GM21390 (cell line): ENCODE data around the gene LHX3.

Experiments
- ATAC-seq: cut with Tn5 transposase; IDR thresholded peaks from one replicate; pipeline ENCODE4 v1.9.1; 2021; ENCODE audit not compliant: unreplicated experiment

The LHX3 gene

DNA sequence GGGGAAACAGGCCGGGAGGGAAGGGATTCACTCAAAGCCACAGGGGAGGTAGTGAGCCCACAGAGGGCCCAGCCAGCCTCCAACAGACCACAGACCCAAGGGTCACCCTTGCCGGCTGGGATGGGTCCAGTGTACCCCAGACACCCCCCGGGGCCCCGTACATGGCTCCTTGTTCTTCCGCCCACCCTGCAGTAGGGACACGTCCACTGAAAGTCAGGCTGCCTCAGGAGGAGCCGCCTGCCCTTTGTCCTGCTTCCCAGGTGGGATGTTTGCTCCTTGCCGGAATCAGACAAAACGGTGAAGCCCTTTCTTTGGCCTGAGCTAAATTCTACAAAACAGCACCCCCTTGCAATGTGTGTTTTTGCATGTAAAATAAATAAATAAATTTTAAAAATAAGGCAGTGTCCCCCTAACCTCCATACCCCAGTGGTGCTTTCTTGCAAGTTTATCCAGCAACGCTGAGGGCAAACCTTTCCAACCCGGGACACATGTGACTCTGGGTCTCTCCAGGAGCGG is 25.8 kb downstream of the LHX3 start:
- no peak for ATAC-seq

DNA sequence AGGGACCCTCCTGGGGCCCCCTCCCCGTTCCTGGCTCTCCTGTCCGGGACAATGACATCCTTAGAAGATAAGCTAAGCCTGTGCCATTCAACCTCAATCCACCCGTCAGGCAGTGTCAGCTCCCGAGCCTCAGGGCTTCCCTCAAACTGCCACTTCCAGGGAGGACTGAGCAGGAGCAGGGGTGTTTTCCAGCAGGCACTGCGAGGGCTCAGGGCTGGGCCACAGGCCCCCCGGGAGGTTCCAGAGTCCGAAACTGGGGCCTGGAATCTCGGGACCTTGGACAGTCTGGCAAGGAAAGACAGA is 26.2 kb downstream of the LHX3 start:
- ATAC-seq = no peak

DNA sequence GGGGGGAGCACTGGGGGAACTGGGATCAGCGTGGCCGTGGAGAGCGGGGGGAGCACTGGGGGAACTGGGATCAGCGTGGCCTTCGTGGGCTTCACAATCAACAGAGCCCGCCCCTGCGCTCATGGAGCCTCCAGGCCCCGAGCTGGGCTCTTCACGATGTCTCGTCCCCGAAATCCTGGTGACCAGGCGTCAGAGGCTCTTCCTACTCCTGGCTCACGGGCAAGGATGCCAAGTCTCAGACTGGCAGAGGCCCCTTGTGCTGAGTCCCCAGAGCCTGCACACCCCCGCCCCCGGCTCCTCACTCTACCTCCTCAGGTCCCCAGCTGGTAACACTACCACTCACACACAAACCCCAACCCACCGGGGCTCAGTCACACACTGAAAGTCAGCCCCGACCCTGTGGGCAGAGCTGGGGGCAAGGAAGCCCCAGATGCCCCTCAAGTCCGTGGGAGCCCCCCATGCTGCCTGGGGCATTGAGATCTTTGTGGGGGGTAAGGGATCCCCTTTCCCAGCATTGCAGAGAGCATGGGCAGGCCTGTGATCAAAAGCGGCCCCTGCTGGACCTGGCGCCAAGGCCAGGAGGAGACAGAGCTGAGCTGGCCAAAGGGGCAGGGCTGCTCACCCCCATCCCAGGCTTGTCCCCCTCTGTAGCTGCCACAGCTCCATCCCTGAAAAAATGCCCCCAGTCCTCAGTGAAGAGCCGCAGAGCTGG is 26.7 kb downstream of the LHX3 start:
- ATAC-seq = no peak

DNA sequence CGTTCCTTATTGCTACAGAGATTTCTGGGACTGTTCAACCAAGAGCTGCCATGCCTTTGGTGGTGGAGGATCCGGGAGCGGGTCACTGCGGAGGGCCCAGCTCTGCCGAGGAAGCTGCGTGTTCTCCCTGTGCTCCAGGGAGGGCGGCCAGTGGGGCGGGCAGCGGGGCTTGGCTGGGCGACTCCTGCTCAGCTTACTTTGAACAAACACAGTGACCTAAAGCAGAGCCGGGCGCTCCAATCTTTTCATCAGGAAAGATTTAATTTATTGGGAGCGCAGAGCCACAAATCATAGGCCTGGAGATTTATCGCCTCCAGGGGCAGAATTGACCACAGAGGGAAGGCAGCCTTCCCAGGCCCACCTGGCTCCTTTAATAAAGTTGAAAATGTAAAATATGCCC is 27.7 kb downstream of the LHX3 start:
- no peak for ATAC-seq

DNA sequence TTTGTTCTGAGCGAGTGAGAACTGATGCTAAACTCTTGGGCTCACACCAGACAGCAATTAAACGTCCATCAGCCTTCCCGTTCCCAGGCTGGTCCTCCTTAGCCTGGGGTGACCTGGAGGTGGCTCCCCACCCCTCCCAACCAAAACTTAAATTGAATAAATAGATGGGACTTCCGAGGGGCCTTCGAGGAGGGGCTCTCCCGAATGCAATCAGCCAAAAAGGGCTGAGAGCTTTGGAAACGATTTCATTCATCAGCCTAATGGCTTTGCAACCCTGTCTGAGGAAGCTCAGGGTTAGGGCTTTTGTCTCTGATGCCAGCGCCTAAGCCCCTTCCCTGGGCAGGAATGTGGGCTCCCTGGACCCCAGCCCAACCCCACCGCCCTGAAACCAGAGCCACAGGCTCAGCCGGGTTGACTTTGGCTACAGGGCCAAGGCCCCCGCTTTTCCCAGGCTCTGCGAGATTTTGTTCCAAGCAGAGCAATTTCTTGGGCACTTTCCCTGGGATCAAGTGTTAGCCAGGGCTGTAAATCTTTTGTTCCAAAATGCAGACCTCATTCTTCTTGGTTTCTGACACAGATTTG is 29.2 kb downstream of the LHX3 start:
- no peak for ATAC-seq

DNA sequence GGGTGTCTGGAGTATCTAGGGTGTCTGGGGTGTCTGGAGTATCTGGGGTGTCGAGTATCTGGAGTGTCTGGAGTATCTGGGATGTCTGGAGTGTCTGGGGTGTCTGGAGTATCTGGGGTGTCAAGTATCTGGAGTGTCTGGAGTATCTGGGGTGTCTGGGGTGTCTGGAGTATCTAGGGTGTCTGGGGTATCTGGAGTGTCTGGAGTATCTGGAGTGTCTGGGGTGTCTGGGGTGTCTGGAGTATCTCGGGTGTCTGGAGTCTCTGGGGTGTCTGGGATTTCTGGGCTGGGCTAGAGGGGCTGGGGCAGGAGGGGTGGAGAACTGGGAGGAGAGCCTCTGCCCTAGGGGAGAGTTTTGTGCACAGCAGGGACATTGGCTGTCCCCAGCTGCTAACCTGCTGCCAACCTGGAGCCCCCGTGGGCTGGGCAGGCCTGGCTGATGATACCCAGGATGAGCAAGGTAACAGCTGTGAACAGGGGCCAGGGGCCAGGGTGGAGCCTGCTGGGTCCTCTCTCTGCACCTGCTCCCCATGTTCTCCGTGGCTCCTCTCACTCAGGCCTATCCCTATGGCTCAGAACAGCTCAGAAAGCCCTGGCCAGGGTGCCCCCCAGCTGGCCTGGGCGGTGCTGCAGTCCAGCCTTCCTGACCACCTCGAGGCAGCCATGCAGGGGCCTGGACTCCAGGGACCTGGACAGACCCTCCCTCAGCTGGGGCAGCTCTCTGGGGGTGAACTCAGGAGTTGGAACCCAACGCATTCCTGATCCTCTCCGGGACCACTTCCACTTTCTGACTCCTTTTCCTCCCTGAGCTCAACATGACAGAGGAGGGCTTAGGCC is 29.9 kb downstream of the LHX3 start:
- no peak for ATAC-seq

DNA sequence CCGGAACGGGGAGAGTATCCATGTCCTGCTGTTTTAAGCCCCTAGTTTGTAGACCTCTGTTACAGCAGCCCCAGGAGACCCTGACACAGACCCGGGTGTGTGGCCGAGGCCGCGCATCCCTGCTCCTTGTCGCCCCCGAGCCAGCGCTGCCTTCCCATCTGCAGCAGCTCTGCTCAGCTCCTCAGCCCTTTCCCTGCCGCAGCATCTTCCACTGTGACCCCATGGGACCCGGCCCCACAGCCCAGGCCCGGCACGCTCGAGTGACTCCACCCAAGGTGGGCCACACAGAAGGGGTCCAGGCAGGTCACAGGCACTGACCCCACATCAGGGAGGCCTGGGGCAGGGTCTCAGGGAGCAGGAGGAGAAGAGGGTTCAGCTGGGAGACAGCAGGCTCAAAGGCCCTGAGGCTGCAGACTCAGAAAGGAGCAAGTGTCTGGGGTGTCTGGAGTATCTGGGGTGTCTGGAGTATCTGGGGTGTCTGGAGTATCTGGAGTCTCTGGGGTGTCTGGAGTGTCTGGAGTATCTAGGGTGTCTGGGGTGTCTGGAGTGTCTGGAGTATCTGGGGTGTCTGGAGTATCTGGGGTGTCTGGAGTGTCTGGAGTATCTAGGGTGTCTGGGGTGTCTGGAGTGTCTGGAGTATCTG is 31.2 kb downstream of the LHX3 start:
- ATAC-seq = no peak

DNA sequence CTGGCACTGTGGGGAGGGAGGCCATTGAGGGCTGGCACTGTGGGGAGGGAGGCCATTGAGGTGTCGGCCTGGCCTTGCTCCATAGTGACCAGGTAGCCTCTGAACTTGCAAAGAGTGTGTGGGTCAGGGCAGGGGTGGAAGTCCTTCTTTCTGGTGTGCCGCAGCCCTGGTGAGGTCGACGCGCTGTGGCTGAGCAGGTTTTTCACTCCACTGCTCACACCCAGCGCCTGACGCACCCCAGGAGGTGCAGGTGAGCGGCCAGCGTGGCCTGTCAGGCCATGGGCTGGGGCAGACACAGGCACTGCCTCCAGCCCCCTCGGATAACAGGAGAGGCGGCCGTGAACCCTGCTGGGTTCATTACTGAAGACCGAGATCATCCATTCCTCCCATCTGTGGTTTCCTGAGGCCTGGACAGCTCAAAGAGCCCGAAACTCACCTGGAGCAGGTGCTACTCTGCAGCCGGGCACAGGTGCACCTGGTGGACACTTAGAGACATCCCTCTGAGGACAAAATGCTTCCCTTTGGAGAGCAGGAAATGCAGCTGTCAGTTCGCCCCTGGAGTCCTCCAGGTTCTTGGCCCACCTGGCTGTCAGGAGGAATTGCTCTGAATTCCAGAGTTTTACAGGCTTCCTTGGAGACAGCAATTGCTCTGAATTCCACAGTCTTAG is 32.4 kb downstream of the LHX3 start:
- no peak for ATAC-seq

DNA sequence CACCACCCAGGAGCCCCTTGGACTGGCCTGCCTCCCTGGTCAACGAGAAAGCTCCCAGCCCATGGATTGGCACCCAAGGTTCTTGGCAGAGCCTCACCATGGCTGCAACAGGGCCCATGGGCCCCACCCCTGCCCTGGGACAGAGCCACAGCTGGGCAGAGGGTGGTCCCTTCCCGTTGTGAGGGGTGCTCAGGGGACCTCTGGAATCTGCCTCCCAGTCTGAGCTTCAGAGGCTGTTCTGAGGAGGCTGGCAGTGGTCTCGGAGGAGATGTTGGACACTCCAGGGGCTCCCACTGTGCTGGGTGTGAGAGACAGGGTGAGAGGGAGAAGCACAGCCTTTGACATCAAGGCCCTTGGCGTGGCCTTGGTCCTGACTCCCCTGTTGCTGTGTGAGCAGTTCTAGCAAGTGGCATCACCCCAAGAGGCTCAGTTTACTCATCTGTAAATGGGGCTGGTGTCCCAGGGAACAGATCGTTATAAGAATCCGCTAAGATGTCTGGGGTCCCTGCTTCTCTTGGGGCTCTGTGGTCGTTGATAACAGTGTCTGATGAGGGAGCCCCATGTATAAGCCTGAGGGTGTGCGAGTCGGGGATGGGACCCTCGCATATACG is 33.0 kb downstream of the LHX3 start:
- ATAC-seq = no peak

DNA sequence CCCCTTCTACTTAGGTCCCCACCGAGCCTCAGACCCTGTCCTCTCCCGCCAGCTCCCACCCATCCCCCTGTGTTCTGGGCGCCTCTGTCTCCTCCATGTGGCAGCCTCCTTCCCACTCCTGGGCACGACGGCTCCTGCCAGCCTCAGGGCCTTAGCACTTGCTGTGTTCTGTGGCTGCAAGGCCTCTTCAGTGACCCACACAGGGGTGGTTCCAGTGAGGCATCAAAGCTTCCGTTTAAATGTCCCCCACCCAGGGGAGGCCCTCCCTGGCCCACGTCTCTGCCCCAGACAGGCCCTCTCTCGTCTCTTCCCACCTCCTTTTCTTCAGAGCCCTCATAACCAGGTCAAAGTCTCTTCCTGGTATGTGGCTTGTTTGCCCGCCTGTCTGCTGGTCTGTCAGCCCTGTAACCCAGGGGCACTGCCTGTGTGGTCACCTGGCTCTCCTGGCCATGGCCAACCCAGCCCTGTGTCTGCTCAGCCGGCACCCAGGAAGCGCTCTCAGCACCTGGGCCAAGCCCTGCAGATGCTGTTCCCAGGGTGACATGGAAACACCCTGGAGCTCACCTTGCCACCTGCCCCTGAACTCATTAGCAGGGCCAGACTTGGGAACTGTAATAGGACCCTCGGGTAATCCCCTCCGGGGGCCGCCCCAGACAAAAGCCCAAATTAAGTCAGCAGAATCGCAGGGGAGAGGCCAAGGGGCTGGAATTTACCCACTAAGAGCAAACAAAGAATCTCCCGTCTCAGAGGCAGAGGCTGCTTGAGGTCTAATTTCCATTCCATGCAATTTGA is 33.7 kb downstream of the LHX3 start:
- ATAC-seq = no peak

DNA sequence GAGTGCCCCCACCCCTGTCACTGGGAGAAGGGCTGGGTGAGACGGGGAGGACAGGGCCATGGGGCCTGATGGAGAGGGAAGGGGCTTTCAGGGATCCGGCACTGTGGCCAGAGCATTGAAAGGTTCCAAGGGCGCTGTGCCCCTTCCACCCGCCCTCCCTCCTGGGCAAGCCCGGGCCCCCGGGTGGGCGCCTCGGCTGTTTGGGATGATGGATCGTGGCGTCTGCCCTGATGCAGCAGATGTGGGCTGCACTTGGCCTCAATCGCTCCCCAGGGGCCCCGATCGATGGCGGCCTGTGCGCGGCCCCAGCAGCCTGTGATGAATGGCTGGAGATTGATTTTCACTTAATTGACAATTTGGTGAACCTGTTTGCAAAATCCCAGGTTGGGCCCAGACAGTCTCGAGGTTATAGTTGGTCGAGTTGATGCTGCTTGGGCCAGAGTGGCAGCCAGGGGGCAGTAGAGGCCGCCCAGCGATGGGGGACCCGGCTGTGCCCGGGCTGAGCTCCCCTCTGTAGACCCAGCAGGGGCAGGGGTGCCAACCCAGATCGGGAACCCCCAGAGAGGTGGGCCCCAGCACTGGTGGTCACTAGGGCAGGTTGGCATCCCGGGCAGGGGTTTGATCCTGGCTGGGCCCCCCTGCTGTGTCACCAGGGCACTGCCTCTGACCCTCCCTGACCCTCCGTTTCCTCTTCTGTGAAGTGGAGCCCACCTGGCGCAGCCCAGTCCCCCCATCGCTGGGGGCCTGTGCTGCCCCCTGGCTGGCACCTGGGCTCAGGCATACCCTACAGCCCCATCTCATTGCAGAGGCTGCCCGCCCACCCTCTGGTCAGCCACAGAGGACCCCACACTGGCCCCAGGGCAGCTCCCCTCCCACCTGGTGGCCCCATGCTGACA is 34.7 kb downstream of the LHX3 start:
- ATAC-seq = no peak

DNA sequence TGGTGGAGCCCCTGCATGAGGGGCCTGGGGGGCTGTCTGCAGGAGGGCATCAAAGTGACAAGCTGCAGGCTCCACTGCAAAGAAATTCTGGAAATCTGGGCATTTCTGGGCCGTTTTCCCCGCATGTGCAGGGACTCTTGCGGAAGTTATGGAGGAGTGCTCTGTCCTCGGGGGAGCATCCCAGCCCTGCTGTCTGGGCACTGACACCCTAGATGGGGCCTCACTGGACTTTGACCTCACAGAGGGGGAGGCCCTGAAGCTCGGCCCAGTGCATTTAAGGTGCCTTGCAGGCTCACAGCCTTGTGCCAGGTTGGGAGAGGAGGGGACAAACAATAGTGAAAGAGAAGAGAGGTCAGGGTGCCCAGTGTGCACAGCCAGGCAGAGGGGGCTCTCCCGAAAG is 35.4 kb downstream of the LHX3 start:
- ATAC-seq = no peak

DNA sequence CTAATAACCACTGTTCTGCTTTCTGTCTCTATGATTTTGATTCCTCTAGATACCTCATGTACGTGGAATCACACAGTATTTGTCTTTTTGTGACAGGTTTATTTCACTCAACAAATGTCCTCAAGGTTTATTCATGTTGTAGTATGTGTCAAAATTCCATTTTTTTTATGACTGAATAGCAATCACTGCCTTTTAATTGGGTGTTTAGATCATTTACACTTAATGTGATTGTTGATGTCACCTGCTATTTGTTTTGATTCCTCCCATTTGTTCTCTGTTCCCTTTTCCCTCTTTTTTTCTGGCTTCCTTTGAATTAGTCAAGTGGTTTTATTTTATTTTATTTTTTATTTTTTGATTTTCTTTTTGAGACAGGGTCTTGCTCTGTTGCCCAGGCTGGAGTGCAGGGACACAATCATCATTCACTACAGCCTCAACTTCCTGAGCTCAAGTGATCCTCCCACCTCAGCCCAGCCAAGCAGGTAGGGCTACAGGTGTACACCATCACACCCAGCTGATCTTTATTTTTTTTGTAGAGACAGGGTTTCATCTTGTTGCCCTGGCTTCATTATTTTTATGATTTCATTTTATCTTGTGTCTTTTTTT is 41.6 kb downstream of the LHX3 start:
- no peak for ATAC-seq

DNA sequence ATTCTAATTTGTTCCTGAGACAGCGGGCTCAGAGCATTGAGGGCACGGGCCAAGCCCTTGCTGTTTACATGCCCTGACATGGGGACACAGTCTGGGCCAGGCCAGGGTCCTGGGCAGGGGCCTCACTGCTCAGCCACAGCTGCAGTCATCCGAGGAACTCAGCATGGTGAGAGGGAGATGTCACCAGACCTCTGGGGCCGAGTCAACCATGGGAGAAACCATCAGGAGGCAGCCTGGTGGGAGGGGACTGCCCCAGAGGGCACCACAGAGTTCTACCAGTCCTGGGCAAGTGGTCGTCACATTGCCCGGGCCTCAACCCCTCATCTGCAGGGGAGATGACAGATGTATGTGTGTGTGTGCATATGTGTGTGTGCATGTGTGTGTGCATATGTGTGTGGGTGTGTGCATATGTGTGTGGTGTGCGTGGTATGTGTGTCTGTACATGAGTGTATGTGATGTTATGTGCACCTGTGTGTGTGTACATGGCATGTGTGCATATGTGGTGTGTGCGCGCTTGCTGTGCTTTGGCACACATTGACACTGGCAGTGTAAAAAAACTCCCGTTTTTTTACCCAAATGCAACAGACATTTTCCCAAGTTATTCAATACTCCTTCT is 43.8 kb downstream of the LHX3 start:
- ATAC-seq = no peak

DNA sequence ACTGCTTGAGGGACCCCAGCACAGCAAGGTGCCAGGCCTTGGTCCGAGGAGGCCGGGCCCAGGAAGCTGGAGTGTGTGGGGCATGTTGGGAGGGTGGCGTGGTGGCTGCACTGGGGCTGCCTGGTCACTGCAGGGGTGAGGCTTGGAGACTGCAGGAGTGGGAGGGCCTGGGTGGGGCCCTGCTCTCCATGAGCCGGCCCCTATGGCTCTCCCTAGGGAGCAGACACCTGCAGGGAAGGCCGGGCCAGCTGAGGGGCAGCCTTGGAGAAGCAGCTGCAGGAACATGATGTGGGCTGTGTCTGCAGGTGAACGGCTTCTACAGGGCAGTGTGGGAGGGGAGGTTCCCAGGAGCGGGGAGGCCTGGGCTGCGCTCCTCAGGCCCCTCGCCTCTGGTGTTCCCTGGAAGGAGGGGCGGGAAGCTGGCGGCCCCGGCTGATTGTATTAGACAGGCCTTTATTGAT is 44.5 kb downstream of the LHX3 start:
- ATAC-seq = no peak

DNA sequence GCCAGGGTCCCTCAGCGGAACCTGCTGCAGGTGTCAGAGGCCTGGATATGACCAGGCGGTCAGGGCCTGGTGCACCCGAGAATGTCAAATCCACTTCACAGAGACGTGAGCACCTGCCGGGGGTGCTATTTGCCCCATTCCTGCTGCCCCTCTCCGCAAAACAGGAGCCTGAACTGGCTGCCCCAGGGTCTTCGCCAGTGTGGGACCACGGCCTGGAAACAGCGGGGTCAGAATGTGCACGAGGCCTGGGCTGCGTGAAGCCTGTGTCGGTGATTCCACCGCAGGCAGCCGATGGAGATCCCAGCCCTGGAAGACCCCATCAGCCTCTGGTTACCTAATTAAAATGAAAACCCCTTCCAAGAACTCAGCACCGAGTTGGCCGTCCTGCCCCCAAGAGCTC is 45.1 kb downstream of the LHX3 start:
- no peak for ATAC-seq

DNA sequence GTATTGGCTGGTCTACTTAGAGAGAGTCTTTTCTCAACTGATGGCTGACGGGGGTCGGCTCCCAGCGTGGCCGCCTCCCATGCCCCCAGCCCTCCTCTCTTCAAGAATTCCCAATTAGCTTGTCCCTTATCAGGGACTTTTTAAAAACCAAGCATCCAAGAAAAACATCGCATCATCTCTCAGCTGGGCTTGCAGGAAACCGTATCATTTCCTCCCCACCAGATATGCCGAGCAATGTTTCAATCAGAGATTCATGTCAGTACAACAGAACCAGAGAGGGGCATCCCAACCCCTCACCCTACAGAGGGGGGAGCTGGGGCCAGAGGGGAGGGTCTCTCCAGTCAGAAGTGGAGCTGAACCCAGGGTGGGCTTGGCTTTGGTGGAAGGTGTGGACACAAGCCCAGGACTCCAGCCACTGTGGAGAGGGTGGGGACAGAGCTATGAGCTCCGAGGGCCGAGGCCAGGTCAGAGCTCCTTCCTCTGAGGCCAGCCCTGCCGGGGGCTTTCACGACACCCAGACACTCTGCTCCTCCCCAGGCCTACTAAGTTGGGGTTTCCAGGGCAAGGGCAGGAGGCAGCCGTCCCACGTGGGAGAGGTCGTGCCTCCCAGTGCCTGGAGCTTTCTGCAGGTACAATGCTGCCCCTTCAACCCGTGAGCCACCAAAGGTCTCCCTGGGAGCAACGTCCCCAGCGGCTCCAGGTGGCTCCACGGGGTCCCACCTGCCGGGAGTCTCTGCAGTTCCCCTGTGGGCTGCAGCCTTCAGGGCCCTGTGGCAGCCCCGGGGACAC is 47.3 kb downstream of the LHX3 start:
- no peak for ATAC-seq
